ENCODE data around the gene GLOD5.

The GLOD5 gene

DNA sequence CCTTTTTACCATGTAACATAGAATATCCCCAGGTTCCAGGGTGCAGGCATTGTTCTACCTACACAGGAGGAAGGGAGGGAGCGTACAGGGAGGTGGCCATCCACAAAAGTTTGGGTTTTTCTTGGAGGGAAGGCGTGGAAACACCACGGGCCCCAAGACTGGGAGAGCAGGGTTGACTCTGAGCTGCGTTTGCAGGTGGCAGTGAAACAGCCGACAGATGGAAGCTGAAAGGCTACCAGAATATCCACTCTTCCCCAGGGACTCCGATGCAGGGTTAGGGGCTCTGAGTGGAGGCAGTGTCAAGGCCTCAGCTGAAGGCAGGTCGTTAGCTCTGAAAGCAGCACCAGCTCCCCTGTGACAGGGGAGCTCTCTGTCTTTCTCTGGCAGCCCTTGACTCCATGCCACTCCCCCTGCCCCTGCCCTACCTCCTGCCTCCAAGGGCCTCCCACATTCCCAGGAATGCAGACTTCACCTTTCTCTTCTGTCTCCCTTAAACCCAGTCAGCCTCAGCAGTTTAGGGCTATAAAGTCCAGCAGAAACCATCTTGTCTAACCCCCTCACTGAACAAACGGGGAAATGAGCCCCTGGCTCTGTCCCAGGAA, 14.0 kb upstream of the GLOD5 start:
- TF ChIP-seq, protein P1, sequence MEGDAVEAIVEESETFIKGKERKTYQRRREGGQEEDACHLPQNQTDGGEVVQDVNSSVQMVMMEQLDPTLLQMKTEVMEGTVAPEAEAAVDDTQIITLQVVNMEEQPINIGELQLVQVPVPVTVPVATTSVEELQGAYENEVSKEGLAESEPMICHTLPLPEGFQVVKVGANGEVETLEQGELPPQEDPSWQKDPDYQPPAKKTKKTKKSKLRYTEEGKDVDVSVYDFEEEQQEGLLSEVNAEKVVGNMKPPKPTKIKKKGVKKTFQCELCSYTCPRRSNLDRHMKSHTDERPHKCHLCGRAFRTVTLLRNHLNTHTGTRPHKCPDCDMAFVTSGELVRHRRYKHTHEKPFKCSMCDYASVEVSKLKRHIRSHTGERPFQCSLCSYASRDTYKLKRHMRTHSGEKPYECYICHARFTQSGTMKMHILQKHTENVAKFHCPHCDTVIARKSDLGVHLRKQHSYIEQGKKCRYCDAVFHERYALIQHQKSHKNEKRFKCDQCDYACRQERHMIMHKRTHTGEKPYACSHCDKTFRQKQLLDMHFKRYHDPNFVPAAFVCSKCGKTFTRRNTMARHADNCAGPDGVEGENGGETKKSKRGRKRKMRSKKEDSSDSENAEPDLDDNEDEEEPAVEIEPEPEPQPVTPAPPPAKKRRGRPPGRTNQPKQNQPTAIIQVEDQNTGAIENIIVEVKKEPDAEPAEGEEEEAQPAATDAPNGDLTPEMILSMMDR (conservative IDR thresholded peaks at IDR 0.05; ENCODE audit: low read depth, low read length) = no peak
- no peak overlapping the region for H3K9ac ChIP-seq
- no peaks in the 10 kb centered on the region for H4K20me1 ChIP-seq (ENCODE audit: insufficient read depth)
- H3K36me3 ChIP-seq (ENCODE audit: insufficient read depth) = no peaks in the 10 kb centered on the region
- no peak overlapping the region for H3K4me2 ChIP-seq
- H3K79me2 ChIP-seq (ENCODE audit: insufficient read depth, low read depth) = no peaks in the 10 kb centered on the region
- no peak overlapping the region for H2AFZ ChIP-seq (ENCODE audit: low read depth)
- H3K4me1 ChIP-seq (ENCODE audit: low read depth, poor library complexity, severe bottlenecking) = no peaks in the 10 kb centered on the region
- no peak overlapping the region for H3K4me3 ChIP-seq (IDR thresholded peaks at IDR 0.05; ENCODE audit: insufficient read depth, low read depth, low read length)
- H3K27ac ChIP-seq = no peak overlapping the region
- H3K27me3 ChIP-seq (ENCODE audit: insufficient read depth, low read depth) = no peaks in the 10 kb centered on the region

DNA sequence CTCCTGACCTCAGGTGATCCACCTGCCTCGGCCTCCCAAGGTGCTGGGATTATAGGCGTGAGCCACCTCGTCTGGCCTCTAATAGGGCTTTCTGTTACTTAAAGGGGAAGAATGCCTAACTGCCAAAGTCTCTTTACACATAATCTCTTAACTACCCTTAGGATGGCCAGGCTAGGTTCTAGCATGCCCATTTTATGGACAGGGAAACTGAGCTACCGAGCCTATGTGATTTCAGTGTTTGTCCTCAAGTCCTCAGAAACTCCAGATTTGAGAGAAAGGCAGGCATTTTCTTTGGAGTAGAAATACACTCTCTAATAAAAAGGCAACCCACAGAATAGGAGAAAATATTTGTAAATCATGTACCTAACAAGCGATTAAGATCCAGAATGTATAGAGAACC, 12.4 kb upstream of the GLOD5 start:
- Histone ChIP-seq H3K79me2 (ENCODE audit: insufficient read depth, low read depth) (no peaks in the 10 kb centered on the region), H3K36me3 (ENCODE audit: insufficient read depth) (no peaks in the 10 kb centered on the region), H3K4me1 (ENCODE audit: low read depth, poor library complexity, severe bottlenecking) (no peaks in the 10 kb centered on the region), H3K4me2 (no peak overlapping the region), H4K20me1 (ENCODE audit: insufficient read depth) (no peaks in the 10 kb centered on the region), H3K9ac (no peak overlapping the region), H3K27me3 (ENCODE audit: insufficient read depth, low read depth) (no peaks in the 10 kb centered on the region), H3K27ac (no peak overlapping the region), H3K4me3 (IDR thresholded peaks at IDR 0.05; ENCODE audit: insufficient read depth, low read depth, low read length) (no peak overlapping the region), H2AFZ (ENCODE audit: low read depth) (no peak overlapping the region)
- TF ChIP-seq, protein P1 (conservative IDR thresholded peaks at IDR 0.05; ENCODE audit: low read depth, low read length) = no peak

DNA sequence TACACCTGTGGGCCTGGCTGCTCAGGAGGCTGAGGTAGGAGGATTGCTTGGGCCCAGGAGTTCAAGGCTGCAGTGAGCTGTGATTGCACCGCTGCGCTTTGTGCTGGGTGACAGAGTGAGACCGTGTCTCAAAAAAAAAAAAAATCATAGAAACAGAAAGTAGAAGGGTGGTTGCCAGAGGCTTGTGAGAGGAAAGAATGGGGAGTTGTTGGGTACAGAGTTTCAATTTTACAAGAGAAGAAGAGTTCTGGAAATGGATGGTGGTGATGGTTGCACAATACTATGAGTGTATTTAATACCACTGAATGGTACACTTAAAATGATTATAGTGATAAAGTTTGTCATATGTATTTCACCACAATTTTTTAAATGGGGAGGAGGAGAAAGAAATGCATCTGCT, 10.2 kb upstream of the GLOD5 start:
- no peaks in the 10 kb centered on the region for H3K79me2 ChIP-seq (ENCODE audit: insufficient read depth, low read depth)
- H3K27ac ChIP-seq = no peak overlapping the region
- H3K27me3 ChIP-seq (ENCODE audit: insufficient read depth, low read depth) = no peaks in the 10 kb centered on the region
- no peak overlapping the region for H3K9ac ChIP-seq
- no peak overlapping the region for H3K4me3 ChIP-seq (IDR thresholded peaks at IDR 0.05; ENCODE audit: insufficient read depth, low read depth, low read length)
- H4K20me1 ChIP-seq (ENCODE audit: insufficient read depth) = no peaks in the 10 kb centered on the region
- H2AFZ ChIP-seq (ENCODE audit: low read depth) = no peak overlapping the region
- H3K4me2 ChIP-seq = no peak overlapping the region
- TF ChIP-seq, protein P1 (conservative IDR thresholded peaks at IDR 0.05; ENCODE audit: low read depth, low read length) = no peak
- no peaks in the 10 kb centered on the region for H3K36me3 ChIP-seq (ENCODE audit: insufficient read depth)
- H3K4me1 ChIP-seq (ENCODE audit: low read depth, poor library complexity, severe bottlenecking) = no peaks in the 10 kb centered on the region

DNA sequence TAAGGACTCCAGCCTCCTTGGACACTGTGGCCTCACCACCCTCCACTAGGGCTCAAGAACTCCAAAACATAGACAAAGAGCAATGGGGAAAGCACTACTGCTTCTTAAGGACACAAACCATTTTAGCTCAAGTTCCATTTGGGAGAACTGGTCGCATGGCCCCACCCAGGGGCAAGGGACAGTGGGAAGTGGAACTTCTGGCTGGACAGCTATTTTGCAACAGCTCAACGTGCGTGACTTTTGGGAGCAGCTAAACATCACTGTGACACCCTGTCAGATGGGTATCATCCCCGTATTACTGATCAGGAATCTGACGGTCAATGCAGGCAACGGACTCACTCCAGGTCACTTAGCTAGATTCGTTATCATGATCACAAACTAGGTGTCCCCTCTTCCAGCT, 9.0 kb upstream of the GLOD5 start:
- TF ChIP-seq, protein P1 (conservative IDR thresholded peaks at IDR 0.05; ENCODE audit: low read depth, low read length) = no peak
- Histone ChIP-seq H4K20me1 (ENCODE audit: insufficient read depth) (no peaks in the 10 kb centered on the region), H3K79me2 (ENCODE audit: insufficient read depth, low read depth) (no peaks in the 10 kb centered on the region), H3K4me2 (no peak overlapping the region), H3K9ac (no peak overlapping the region), H2AFZ (ENCODE audit: low read depth) (no peak overlapping the region), H3K4me3 (IDR thresholded peaks at IDR 0.05; ENCODE audit: insufficient read depth, low read depth, low read length) (no peak overlapping the region), H3K4me1 (ENCODE audit: low read depth, poor library complexity, severe bottlenecking) (no peaks in the 10 kb centered on the region), H3K36me3 (ENCODE audit: insufficient read depth) (no peaks in the 10 kb centered on the region), H3K27me3 (ENCODE audit: insufficient read depth, low read depth) (no peaks in the 10 kb centered on the region), H3K27ac (no peak overlapping the region)
